HepG2 (cell line): ENCODE measurements around the gene STRADA. TPM values are rescaled to one million over a fixed set of nuclear protein-coding genes. Genes with fewer than 3 reads are reported as not detected.

Source experiments
- FOXK1 ChIP-seq: sonication (generic); formaldehyde crosslinking; IDR thresholded peaks from 2 replicates; pipeline ENCODE4 v1.4.0; 2020; ENCODE audit warnings: low read depth, missing genetic modification reagents, borderline replicate concordance
- HINFP ChIP-seq: sonication (generic); formaldehyde crosslinking; IDR thresholded peaks from 2 replicates; pipeline ENCODE4 v1.4.0; 2020; ENCODE audit warnings: low read depth, mild to moderate bottlenecking, missing genetic modification reagents
- KAT2B ChIP-seq: fragments of 150-350 bp; IDR thresholded peaks from 2 replicates; pipeline ENCODE4 v1.6.1; 2014; ENCODE audit warnings: low read depth, low read length, borderline replicate concordance
- MTA1 ChIP-seq: sonication (generic); formaldehyde crosslinking; IDR thresholded peaks from 2 replicates; pipeline ENCODE4 v1.4.0; 2020; ENCODE audit warnings: missing genetic modification reagents, mild to moderate bottlenecking, borderline replicate concordance
- MXD4 ChIP-seq: IDR thresholded peaks from 2 replicates; pipeline ENCODE4 v1.6.1; 2016; ENCODE audit warnings: mild to moderate bottlenecking, missing biosample characterization, missing genetic modification reagents
- NR2F2 ChIP-seq: IDR thresholded peaks from 2 replicates; pipeline ENCODE4 v1.6.1; 2012; ENCODE audit warnings: low read depth, inconsistent platforms, borderline replicate concordance
- REST ChIP-seq, 2 experiments: IDR thresholded peaks; 2 replicates each; pipeline ENCODE4 v1.6.1; 2011 to 2012; ENCODE audit warnings: low read length in 2 of 2, borderline replicate concordance in 1 of 2, low read depth in 1 of 2, mild to moderate bottlenecking in 1 of 2, moderate library complexity in 1 of 2
- SMARCE1 ChIP-seq: fragments of 450-650 bp; IDR thresholded peaks from 2 replicates; pipeline ENCODE4 v1.6.1; 2017; ENCODE audit warnings: borderline replicate concordance
- TFDP1 ChIP-seq: IDR thresholded peaks from 2 replicates; pipeline ENCODE4 v1.6.1; 2016; ENCODE audit warnings: missing compliant biosample characterization, missing genetic modification reagents, borderline replicate concordance
- ZBTB7B ChIP-seq: sonication (generic); formaldehyde crosslinking; IDR thresholded peaks from 2 replicates; pipeline ENCODE4 v1.4.0; 2020; ENCODE audit warnings: missing genetic modification reagents
- ZNF121 ChIP-seq: sonication (generic); formaldehyde crosslinking; IDR thresholded peaks from 2 replicates; pipeline ENCODE4 v1.5.0; 2020; ENCODE audit warnings: mild to moderate bottlenecking, missing genetic modification reagents
- ZNF264 ChIP-seq: sonication (generic); formaldehyde crosslinking; IDR thresholded peaks from 2 replicates; pipeline ENCODE4 v1.4.0; 2020; ENCODE audit warnings: missing genetic modification reagents
- ZNF562 ChIP-seq: sonication (generic); formaldehyde crosslinking; IDR thresholded peaks from 2 replicates; pipeline ENCODE4 v1.8.0; 2022; ENCODE audit warnings: missing genetic modification reagents, borderline replicate concordance
- ZNF749 ChIP-seq: sonication (generic); formaldehyde crosslinking; IDR thresholded peaks from 2 replicates; pipeline ENCODE4 v1.8.0; 2022; ENCODE audit warnings: mild to moderate bottlenecking, missing genetic modification reagents, moderate library complexity, borderline replicate concordance
- polyA plus RNA-seq, 8 experiments: library from polyadenylated mRNA; depleted of rRNA in 3 of 8; stranded (reverse) in 7 of 8; unstranded in 1 of 8; fragments of >200 nt; fragmentation: Illumina TruSeq in 4 of 8; extraction: Trizol in 4 of 8; gene quantifications; 2 replicates each; pipeline versions ENCODE4 v1.2.1 to v1.2.3, GENCODE V29; 2011 to 2016; ENCODE audit warnings: low read depth in 4 of 8, missing spikeins in 1 of 8, mixed read lengths in 1 of 8; ENCODE audit not compliant: insufficient read depth in 1 of 8
- total RNA-seq, 5 experiments: library from RNA; depleted of rRNA; stranded (reverse); fragments of >200 nt; fragmentation: Illumina TruSeq; extraction: Trizol; gene quantifications; 2 replicates each; pipeline ENCODE4 v1.2.3, GENCODE V29; 2016; ENCODE audit warnings: low read depth in 1 of 5
- TF ChIP-seq, protein P1 (sequence below): sonication (generic); formaldehyde crosslinking; IDR thresholded peaks from 2 replicates; pipeline ENCODE4 v1.9.0; 2021; ENCODE audit warnings: missing genetic modification reagents, borderline replicate concordance
- TF ChIP-seq, protein P2 (sequence below): sonication (generic); formaldehyde crosslinking; IDR thresholded peaks from 2 replicates; pipeline ENCODE4 v1.4.0; 2020; ENCODE audit warnings: mild to moderate bottlenecking, missing genetic modification reagents

The STRADA gene
- total and polyA plus RNA-seq, 2 of the 13 experiments (the other 11 are each of a cell fraction or from before 2014, with no cell fraction given), result 17.6 to 17.9 TPM

- no peak for TF ChIP-seq HINFP (CRISPR knock-in tag)
- TF ChIP-seq, protein P1, sequence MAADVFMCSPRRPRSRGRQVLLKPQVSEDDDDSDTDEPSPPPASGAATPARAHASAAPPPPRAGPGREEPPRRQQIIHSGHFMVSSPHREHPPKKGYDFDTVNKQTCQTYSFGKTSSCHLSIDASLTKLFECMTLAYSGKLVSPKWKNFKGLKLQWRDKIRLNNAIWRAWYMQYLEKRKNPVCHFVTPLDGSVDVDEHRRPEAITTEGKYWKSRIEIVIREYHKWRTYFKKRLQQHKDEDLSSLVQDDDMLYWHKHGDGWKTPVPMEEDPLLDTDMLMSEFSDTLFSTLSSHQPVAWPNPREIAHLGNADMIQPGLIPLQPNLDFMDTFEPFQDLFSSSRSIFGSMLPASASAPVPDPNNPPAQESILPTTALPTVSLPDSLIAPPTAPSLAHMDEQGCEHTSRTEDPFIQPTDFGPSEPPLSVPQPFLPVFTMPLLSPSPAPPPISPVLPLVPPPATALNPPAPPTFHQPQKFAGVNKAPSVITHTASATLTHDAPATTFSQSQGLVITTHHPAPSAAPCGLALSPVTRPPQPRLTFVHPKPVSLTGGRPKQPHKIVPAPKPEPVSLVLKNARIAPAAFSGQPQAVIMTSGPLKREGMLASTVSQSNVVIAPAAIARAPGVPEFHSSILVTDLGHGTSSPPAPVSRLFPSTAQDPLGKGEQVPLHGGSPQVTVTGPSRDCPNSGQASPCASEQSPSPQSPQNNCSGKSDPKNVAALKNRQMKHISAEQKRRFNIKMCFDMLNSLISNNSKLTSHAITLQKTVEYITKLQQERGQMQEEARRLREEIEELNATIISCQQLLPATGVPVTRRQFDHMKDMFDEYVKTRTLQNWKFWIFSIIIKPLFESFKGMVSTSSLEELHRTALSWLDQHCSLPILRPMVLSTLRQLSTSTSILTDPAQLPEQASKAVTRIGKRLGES, result 0 out of 2 replicates have a peak, but pooled peaks have one; percentile 1
- TF ChIP-seq MTA1 (CRISPR knock-in tag), result peak; percentile 42
- TF ChIP-seq ZNF749 (CRISPR knock-in tag), result peak; percentile 89
- TF ChIP-seq ZNF264 (CRISPR knock-in tag), result no peak
- TF ChIP-seq SMARCE1, result no peak
- TF ChIP-seq KAT2B, result no peak
- TF ChIP-seq FOXK1 (CRISPR knock-in tag), result no peak
- TF ChIP-seq ZBTB7B, result no peak
- no peak for TF ChIP-seq REST (IDR thresholded peaks at IDR 0.05; ENCODE audit: borderline replicate concordance in 1 of 2, low read depth in 1 of 2, low read length in 2 of 2)
- no peak for TF ChIP-seq ZNF562 (CRISPR knock-in tag)
- no peak for TF ChIP-seq NR2F2
- TF ChIP-seq TFDP1 (CRISPR knock-in tag), result peak; percentile 37; the same call in 1 of the 2 replicates
- TF ChIP-seq ZNF121, result no peak
- TF ChIP-seq, protein P2, sequence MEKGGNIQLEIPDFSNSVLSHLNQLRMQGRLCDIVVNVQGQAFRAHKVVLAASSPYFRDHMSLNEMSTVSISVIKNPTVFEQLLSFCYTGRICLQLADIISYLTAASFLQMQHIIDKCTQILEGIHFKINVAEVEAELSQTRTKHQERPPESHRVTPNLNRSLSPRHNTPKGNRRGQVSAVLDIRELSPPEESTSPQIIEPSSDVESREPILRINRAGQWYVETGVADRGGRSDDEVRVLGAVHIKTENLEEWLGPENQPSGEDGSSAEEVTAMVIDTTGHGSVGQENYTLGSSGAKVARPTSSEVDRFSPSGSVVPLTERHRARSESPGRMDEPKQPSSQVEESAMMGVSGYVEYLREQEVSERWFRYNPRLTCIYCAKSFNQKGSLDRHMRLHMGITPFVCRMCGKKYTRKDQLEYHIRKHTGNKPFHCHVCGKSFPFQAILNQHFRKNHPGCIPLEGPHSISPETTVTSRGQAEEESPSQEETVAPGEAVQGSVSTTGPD (CRISPR knock-in tag), result no peak
- TF ChIP-seq MXD4 (CRISPR knock-in tag), result no peak
These were observed 32.8 kb upstream of the STRADA start, which contains the start of gene DDX42 (continued) for GRCh38 chr17:63774141-63774968.
